HEK293 (cell line): ENCODE results near the gene TTC33.

ENCODE experiments used
- OSR2 ChIP-seq: fragments of 450-650 bp; formaldehyde crosslinking; IDR thresholded peaks from 2 replicates; pipeline ENCODE4 v1.5.1; 2016; ENCODE audit warnings: missing biosample characterization, missing genetic modification characterization
- TF ChIP-seq, protein P1 (sequence below): fragments of 450-650 bp; formaldehyde crosslinking; IDR thresholded peaks from 2 replicates; pipeline ENCODE4 v1.5.1; 2016; ENCODE audit warnings: missing biosample characterization, missing genetic modification characterization

DNA sequence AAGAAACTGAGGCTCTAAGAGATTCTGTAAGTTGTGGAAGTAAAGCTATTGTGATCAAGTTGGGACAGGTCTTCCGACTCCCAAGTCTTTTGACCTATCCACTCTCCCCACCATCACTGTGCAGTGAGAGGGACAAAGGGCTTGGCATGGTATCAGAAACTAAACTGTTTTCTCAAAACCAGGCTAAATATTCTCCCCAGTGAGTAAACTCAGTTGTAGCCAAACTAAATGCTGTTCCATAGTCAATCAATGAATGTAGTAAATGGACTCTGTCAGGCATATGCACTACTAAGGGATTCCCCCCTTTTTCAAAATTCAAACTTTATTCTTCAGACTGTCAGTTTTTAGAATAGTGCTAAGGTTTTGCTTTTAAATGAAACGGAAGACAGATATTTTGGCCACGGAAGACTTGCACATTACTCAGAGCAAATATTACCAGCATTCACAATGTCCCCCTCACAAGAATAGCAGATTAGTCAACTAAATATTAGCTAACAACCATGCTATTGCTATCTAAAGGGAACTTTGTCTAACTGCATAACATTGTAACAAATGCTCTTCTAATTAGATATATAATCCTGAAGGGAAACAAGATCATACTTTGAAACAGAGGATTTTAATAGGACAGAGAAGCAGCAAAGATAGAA is 35.3 kb upstream of the TTC33 start:
- TF ChIP-seq, protein P1, sequence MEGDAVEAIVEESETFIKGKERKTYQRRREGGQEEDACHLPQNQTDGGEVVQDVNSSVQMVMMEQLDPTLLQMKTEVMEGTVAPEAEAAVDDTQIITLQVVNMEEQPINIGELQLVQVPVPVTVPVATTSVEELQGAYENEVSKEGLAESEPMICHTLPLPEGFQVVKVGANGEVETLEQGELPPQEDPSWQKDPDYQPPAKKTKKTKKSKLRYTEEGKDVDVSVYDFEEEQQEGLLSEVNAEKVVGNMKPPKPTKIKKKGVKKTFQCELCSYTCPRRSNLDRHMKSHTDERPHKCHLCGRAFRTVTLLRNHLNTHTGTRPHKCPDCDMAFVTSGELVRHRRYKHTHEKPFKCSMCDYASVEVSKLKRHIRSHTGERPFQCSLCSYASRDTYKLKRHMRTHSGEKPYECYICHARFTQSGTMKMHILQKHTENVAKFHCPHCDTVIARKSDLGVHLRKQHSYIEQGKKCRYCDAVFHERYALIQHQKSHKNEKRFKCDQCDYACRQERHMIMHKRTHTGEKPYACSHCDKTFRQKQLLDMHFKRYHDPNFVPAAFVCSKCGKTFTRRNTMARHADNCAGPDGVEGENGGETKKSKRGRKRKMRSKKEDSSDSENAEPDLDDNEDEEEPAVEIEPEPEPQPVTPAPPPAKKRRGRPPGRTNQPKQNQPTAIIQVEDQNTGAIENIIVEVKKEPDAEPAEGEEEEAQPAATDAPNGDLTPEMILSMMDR, result no peak
- TF ChIP-seq OSR2 (tag by site-specific recombination), result no peak
